ENCODE results near the gene YEATS2.
"Not testable (repeated sequence)": the region's sequence is repeated elsewhere in the genome, so short reads cannot be mapped to it uniquely, and the experiment has no call there.

Gene YEATS2

GRCh38 chr3:183692436-183692835, 5.2 kb upstream of the YEATS2 start:
- H3K27me3 ChIP-seq (ENCODE audit: control insufficient read depth, insufficient read depth, low read length) = no peaks in the 10 kb centered on the region
- H3K9me3 ChIP-seq (ENCODE audit: control insufficient read depth, insufficient read depth, low read depth, low read length) = no peaks in the 10 kb centered on the region

GRCh38 chr3:183695569-183696364, 1.8 kb upstream of the YEATS2 start:
- Histone ChIP-seq H3K4me1 (ENCODE audit: control insufficient read depth, insufficient read depth, low read length) (peaks cover 8% of the 10 kb centered on the region), H3K27me3 (ENCODE audit: control insufficient read depth, insufficient read depth, low read length) (no peaks in the 10 kb centered on the region), H3K27ac (ENCODE audit: low read depth, low read length) (no peak overlapping the region), H3K9me3 (ENCODE audit: control insufficient read depth, insufficient read depth, low read depth, low read length) (no peaks in the 10 kb centered on the region), H3K9ac (ENCODE audit: low read length) (no peak overlapping the region), H3K36me3 (ENCODE audit: control insufficient read depth, insufficient read depth, low read length) (no peaks in the 10 kb centered on the region), H3K4me3 (ENCODE audit: low read depth, low read length) (no peak overlapping the region)

More at GRCh38 chr3:183692436-183692835, 5.2 kb upstream of the YEATS2 start:
- Histone ChIP-seq H3K36me3 (ENCODE audit: control insufficient read depth, insufficient read depth, low read length) (no peaks in the 10 kb centered on the region), H3K4me1 (ENCODE audit: control insufficient read depth, insufficient read depth, low read length) (no peaks in the 10 kb centered on the region), H3K27ac (ENCODE audit: low read depth, low read length) (no peak overlapping the region), H3K9ac (ENCODE audit: low read length) (no peak overlapping the region), H3K4me3 (ENCODE audit: low read depth, low read length) (no peak overlapping the region)

GRCh38 chr3:183697123-183697609, 431 bp upstream of the YEATS2 start:
- Histone ChIP-seq H3K4me1 (ENCODE audit: control insufficient read depth, insufficient read depth, low read length) (peaks cover 17% of the 10 kb centered on the region), H3K27ac (ENCODE audit: low read depth, low read length) (no peak overlapping the region), H3K36me3 (ENCODE audit: control insufficient read depth, insufficient read depth, low read length) (peaks cover 5% of the 10 kb centered on the region), H3K27me3 (ENCODE audit: control insufficient read depth, insufficient read depth, low read length) (no peaks in the 10 kb centered on the region), H3K4me3 (ENCODE audit: low read depth, low read length) (peak overlapping the region; percentile 96), H3K9ac (ENCODE audit: low read length) (no peak overlapping the region), H3K9me3 (ENCODE audit: control insufficient read depth, insufficient read depth, low read depth, low read length) (no peaks in the 10 kb centered on the region)

GRCh38 chr3:183698318-183698751, 738 bp downstream of the YEATS2 start:
- Histone ChIP-seq H3K27me3 (ENCODE audit: control insufficient read depth, insufficient read depth, low read length) (no peaks in the 10 kb centered on the region), H3K27ac (ENCODE audit: low read depth, low read length) (peak overlapping the region; percentile 94), H3K36me3 (ENCODE audit: control insufficient read depth, insufficient read depth, low read length) (peaks cover 5% of the 10 kb centered on the region), H3K4me3 (ENCODE audit: low read depth, low read length) (peak overlapping the region; percentile 96), H3K4me1 (ENCODE audit: control insufficient read depth, insufficient read depth, low read length) (peaks cover 22% of the 10 kb centered on the region), H3K9ac (ENCODE audit: low read length) (peak overlapping the region; percentile 91), H3K9me3 (ENCODE audit: control insufficient read depth, insufficient read depth, low read depth, low read length) (no peaks in the 10 kb centered on the region)

- Histone ChIP-seq H3K4me1 (ENCODE audit: control insufficient read depth, insufficient read depth, low read length) (peaks cover 22% of the 10 kb centered on the region), H3K9me3 (ENCODE audit: control insufficient read depth, insufficient read depth, low read depth, low read length) (no peaks in the 10 kb centered on the region), H3K9ac (ENCODE audit: low read length) (peak overlapping the region; percentile 91), H3K36me3 (ENCODE audit: control insufficient read depth, insufficient read depth, low read length) (peaks cover 5% of the 10 kb centered on the region), H3K4me3 (ENCODE audit: low read depth, low read length) (peak overlapping the region; percentile 96), H3K27ac (ENCODE audit: low read depth, low read length) (no peak overlapping the region), H3K27me3 (ENCODE audit: control insufficient read depth, insufficient read depth, low read length) (no peaks in the 10 kb centered on the region)
Measured at GRCh38 chr3:183698756-183699155, 1.2 kb downstream of the YEATS2 start.

GRCh38 chr3:183699238-183699947, 1.8 kb downstream of the YEATS2 start:
- Histone ChIP-seq H3K36me3 (ENCODE audit: control insufficient read depth, insufficient read depth, low read length) (peaks cover 5% of the 10 kb centered on the region), H3K27ac (ENCODE audit: low read depth, low read length) (no peak overlapping the region), H3K27me3 (ENCODE audit: control insufficient read depth, insufficient read depth, low read length) (no peaks in the 10 kb centered on the region), H3K4me3 (ENCODE audit: low read depth, low read length) (peak overlapping the region; percentile 96), H3K4me1 (ENCODE audit: control insufficient read depth, insufficient read depth, low read length) (peaks cover 22% of the 10 kb centered on the region), H3K9ac (ENCODE audit: low read length) (peak overlapping the region; percentile 91), H3K9me3 (ENCODE audit: control insufficient read depth, insufficient read depth, low read depth, low read length) (no peaks in the 10 kb centered on the region)

- peaks cover 11% of the 10 kb centered on the region for H3K36me3 ChIP-seq (ENCODE audit: control insufficient read depth, insufficient read depth, low read length)
- H3K4me3 ChIP-seq (ENCODE audit: low read depth, low read length) = no peak overlapping the region
- H3K27me3 ChIP-seq (ENCODE audit: control insufficient read depth, insufficient read depth, low read length) = no peaks in the 10 kb centered on the region
- H3K9me3 ChIP-seq (ENCODE audit: control insufficient read depth, insufficient read depth, low read depth, low read length) = no peaks in the 10 kb centered on the region
- H3K9ac ChIP-seq (ENCODE audit: low read length) = no peak overlapping the region
- no peak overlapping the region for H3K27ac ChIP-seq (ENCODE audit: low read depth, low read length)
- peaks cover 22% of the 10 kb centered on the region for H3K4me1 ChIP-seq (ENCODE audit: control insufficient read depth, insufficient read depth, low read length)
Measured at GRCh38 chr3:183701744-183702143, 4.1 kb downstream of the YEATS2 start.

GRCh38 chr3:183703892-183704291, 6.3 kb downstream of the YEATS2 start:
- H3K27me3 ChIP-seq (ENCODE audit: control insufficient read depth, insufficient read depth, low read length); H3K9ac ChIP-seq (ENCODE audit: low read length); H3K9me3 ChIP-seq (ENCODE audit: control insufficient read depth, insufficient read depth, low read depth, low read length); H3K27ac ChIP-seq (ENCODE audit: low read depth, low read length); H3K4me3 ChIP-seq (ENCODE audit: low read depth, low read length): not testable (repeated sequence)
- Histone ChIP-seq H3K36me3 (ENCODE audit: control insufficient read depth, insufficient read depth, low read length) (peaks cover 11% of the 10 kb centered on the region), H3K4me1 (ENCODE audit: control insufficient read depth, insufficient read depth, low read length) (peaks cover 22% of the 10 kb centered on the region)

- H3K4me1 ChIP-seq (ENCODE audit: control insufficient read depth, insufficient read depth, low read length) = no peaks in the 10 kb centered on the region
- H3K9ac ChIP-seq (ENCODE audit: low read length) = no peak overlapping the region
- H3K27me3 ChIP-seq (ENCODE audit: control insufficient read depth, insufficient read depth, low read length) = no peaks in the 10 kb centered on the region
- no peaks in the 10 kb centered on the region for H3K9me3 ChIP-seq (ENCODE audit: control insufficient read depth, insufficient read depth, low read depth, low read length)
- H3K4me3 ChIP-seq (ENCODE audit: low read depth, low read length) = no peak overlapping the region
- 0 out of 2 replicates have a peak overlapping the region, but pooled peaks have one; percentile 26 for H3K27ac ChIP-seq (ENCODE audit: low read depth, low read length)
- peaks cover 12% of the 10 kb centered on the region for H3K36me3 ChIP-seq (ENCODE audit: control insufficient read depth, insufficient read depth, low read length)
Measured at GRCh38 chr3:183710231-183710630, 12.6 kb downstream of the YEATS2 start.

GRCh38 chr3:183711516-183711915, 13.9 kb downstream of the YEATS2 start:
- Histone ChIP-seq H3K9ac (ENCODE audit: low read length) (no peak overlapping the region), H3K27ac (ENCODE audit: low read depth, low read length) (no peak overlapping the region), H3K4me3 (ENCODE audit: low read depth, low read length) (no peak overlapping the region), H3K9me3 (ENCODE audit: control insufficient read depth, insufficient read depth, low read depth, low read length) (no peaks in the 10 kb centered on the region), H3K27me3 (ENCODE audit: control insufficient read depth, insufficient read depth, low read length) (no peaks in the 10 kb centered on the region), H3K36me3 (ENCODE audit: control insufficient read depth, insufficient read depth, low read length) (peaks cover 19% of the 10 kb centered on the region), H3K4me1 (ENCODE audit: control insufficient read depth, insufficient read depth, low read length) (no peaks in the 10 kb centered on the region)

- Histone ChIP-seq H3K27me3 (ENCODE audit: control insufficient read depth, insufficient read depth, low read length) (no peaks in the 10 kb centered on the region), H3K27ac (ENCODE audit: low read depth, low read length) (no peak overlapping the region), H3K36me3 (ENCODE audit: control insufficient read depth, insufficient read depth, low read length) (peaks cover 49% of the 10 kb centered on the region), H3K4me1 (ENCODE audit: control insufficient read depth, insufficient read depth, low read length) (no peaks in the 10 kb centered on the region), H3K9me3 (ENCODE audit: control insufficient read depth, insufficient read depth, low read depth, low read length) (no peaks in the 10 kb centered on the region), H3K9ac (ENCODE audit: low read length) (no peak overlapping the region), H3K4me3 (ENCODE audit: low read depth, low read length) (no peak overlapping the region)
Measured at GRCh38 chr3:183714622-183715021, 17.0 kb downstream of the YEATS2 start.

Measured in HUES6 (cell line).